ENCODE data around the gene GDPD5. TPM values are rescaled to one million over a fixed set of nuclear protein-coding genes. Genes with fewer than 3 reads are reported as not detected.

GDPD5 gene
- total and polyA plus RNA-seq, 2 donors (not counting 1 experiment from before 2014, with no cell fraction given), result 59.1 to 102 TPM

DNA sequence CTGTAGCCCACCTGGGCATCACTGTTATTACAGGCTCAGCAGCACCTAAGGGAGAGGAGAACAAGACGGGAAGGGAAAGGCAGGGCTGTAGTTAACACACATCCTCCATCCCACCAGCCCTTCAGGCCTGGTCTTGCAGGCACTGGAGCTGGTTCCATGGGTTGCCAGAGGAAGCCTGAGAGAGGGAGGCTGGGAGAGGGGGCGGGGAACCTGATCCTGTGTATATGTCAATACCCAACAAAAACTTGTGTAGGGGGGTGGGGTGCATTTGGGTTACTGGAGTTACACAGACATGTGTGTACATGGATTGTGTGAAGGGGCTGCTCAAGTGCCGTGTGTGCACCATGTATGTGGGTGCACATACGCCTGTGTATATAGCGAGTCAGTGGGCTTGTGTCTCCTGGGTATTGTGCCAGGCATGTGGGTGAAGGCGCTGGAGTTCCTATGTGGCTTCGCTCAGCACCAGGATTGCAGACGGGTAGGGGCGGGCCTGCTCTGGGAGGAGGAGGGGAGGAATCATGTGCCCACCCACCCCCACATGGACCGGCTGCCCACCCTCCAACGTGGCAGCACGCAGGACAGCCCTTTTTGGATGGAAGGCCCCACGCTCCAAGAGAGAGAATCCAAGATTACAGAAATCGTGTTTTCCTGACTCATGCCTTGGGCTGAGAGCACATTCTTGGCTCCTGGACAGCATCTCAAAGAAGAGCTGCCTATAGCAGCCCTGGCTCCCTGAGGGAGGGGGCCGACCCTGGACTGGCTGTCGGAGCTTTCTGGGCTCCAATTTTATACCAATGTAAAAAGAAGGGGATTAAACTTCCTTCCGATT is 32.1 kb upstream of the GDPD5 start:
- ChIA-PET POLR2A (interaction anchor here (0.7 kb wide), 1 partner anchor 1046 kb away, joined by 5 read pairs; no protein-coding TSS in a partner anchor), CTCF (interaction anchor here (0.9 to 1.1 kb wide), 2 partner anchors 23 to 25 kb away, joined by 3 read pairs; no protein-coding TSS in a partner anchor)
- 95% methylated on average over 9 of the region's 17 CpGs for WGBS (ENCODE audit: insufficient coverage)
- Mint-ChIP-seq H3K9me3 (ENCODE audit: insufficient read depth) (no peaks in the 10 kb centered on the region), H3K4me3 (no peak overlapping the region), H3K27ac (no peak overlapping the region), H3K27me3 (peaks cover 14% of the 10 kb centered on the region), H3K4me1 (peaks cover 16% of the 10 kb centered on the region)
- Histone ChIP-seq H3K9ac (ENCODE audit: low read length) (no peak overlapping the region), H3K4me3 (ENCODE audit: control extremely low read depth in 1 of 5, extremely low read depth in 1 of 5, insufficient read depth in 1 of 5, low read depth in 2 of 5, low read length in 4 of 5) (no peak overlapping the region), H2AFZ (ENCODE audit: insufficient read depth, low read depth, low read length, poor library complexity, severe bottlenecking) (no peak overlapping the region), H3K9me3 (ENCODE audit: control extremely low read depth in 1 of 3, control insufficient read depth in 2 of 3, insufficient read depth in 1 of 3, low read length in 2 of 3) (no peaks in the 10 kb centered on the region), H3K4me2 (replicated peaks; ENCODE audit: low read depth, low read length, poor library complexity, severe bottlenecking) (no peak overlapping the region), H4K20me1 (ENCODE audit: control insufficient read depth, insufficient read depth, low read length, poor library complexity, severe bottlenecking) (no peaks in the 10 kb centered on the region), H3K36me3 (replicated peaks in 1 of 2; ENCODE audit: control extremely low read depth in 1 of 2, control insufficient read depth in 1 of 2, extremely low read depth in 1 of 2, insufficient read depth in 2 of 2, low read length in 1 of 2) (no peaks in the 10 kb centered on the region), H3K79me2 (ENCODE audit: control insufficient read depth, insufficient read depth, low read length) (no peaks in the 10 kb centered on the region), H3K4me1 (ENCODE audit: control insufficient read depth in 2 of 2, insufficient read depth in 2 of 2, low read length in 2 of 2) (peaks cover 13 to 14% of the 10 kb centered on the region in 2 donors), H3K27me3 (replicated peaks in 1 of 4; ENCODE audit: control extremely low read depth in 1 of 4, control insufficient read depth in 3 of 4, insufficient read depth in 4 of 4, low read length in 3 of 4) (peaks cover 0 to 13% (median 6%) of the 10 kb centered on the region in 4 experiments), H3K27ac (ENCODE audit: low read length in 2 of 2) (no peak overlapping the region)
- intact Hi-C loops (cut with micrococcal nuclease), result no loop called here
- DNase-seq (no peak), ATAC-seq (ENCODE audit: low read depth) (no peak)
- no peak for TF ChIP-seq EZH2 (IDR thresholded peaks at IDR 0.05; ENCODE audit: borderline replicate concordance, insufficient read depth, low read depth, low read length, poor library complexity, severe bottlenecking)
- TF ChIP-seq, protein P1, sequence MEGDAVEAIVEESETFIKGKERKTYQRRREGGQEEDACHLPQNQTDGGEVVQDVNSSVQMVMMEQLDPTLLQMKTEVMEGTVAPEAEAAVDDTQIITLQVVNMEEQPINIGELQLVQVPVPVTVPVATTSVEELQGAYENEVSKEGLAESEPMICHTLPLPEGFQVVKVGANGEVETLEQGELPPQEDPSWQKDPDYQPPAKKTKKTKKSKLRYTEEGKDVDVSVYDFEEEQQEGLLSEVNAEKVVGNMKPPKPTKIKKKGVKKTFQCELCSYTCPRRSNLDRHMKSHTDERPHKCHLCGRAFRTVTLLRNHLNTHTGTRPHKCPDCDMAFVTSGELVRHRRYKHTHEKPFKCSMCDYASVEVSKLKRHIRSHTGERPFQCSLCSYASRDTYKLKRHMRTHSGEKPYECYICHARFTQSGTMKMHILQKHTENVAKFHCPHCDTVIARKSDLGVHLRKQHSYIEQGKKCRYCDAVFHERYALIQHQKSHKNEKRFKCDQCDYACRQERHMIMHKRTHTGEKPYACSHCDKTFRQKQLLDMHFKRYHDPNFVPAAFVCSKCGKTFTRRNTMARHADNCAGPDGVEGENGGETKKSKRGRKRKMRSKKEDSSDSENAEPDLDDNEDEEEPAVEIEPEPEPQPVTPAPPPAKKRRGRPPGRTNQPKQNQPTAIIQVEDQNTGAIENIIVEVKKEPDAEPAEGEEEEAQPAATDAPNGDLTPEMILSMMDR (IDR thresholded peaks at IDR 0.05), result no peak

DNA sequence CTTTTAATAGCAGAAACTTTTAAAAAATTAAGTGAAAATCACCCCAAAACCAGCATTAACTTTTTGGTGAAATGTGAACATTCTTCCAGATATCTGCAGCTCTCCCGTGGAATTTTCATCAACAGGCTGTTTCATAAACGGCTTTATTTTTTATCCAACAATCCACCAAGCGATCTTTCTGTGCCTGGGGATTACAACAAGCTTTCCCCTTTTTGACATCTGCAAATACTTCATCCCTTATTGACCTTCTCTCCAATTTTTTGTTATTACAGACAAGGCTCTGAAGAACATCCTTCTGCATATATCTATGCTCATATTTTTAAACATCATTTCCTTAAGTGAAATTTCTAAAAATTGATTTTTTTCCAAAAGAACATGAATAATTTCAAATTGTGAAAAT is 30.5 kb upstream of the GDPD5 start:
- Mint-ChIP-seq H3K4me1 (peaks cover 3% of the 10 kb centered on the region), H3K9me3 (ENCODE audit: insufficient read depth) (no peaks in the 10 kb centered on the region), H3K27ac (no peak overlapping the region), H3K27me3 (peaks cover 14% of the 10 kb centered on the region), H3K4me3 (no peak overlapping the region)
- WGBS (ENCODE audit: insufficient coverage), result 83% methylated on average over 2 of the region's 3 CpGs
- Histone ChIP-seq H3K27me3 (replicated peaks in 1 of 4; ENCODE audit: control extremely low read depth in 1 of 4, control insufficient read depth in 3 of 4, insufficient read depth in 4 of 4, low read length in 3 of 4) (peaks cover 0 to 7% (median 3%) of the 10 kb centered on the region in 4 experiments), H3K36me3 (replicated peaks in 1 of 2; ENCODE audit: control extremely low read depth in 1 of 2, control insufficient read depth in 1 of 2, extremely low read depth in 1 of 2, insufficient read depth in 2 of 2, low read length in 1 of 2) (no peaks in the 10 kb centered on the region), H3K9me3 (ENCODE audit: control extremely low read depth in 1 of 3, control insufficient read depth in 2 of 3, insufficient read depth in 1 of 3, low read length in 2 of 3) (no peaks in the 10 kb centered on the region), H3K9ac (ENCODE audit: low read length) (no peak overlapping the region), H3K4me3 (ENCODE audit: control extremely low read depth in 1 of 5, extremely low read depth in 1 of 5, insufficient read depth in 1 of 5, low read depth in 2 of 5, low read length in 4 of 5) (no peak overlapping the region), H4K20me1 (ENCODE audit: control insufficient read depth, insufficient read depth, low read length, poor library complexity, severe bottlenecking) (no peaks in the 10 kb centered on the region), H3K79me2 (ENCODE audit: control insufficient read depth, insufficient read depth, low read length) (no peaks in the 10 kb centered on the region), H3K4me1 (ENCODE audit: control insufficient read depth in 2 of 2, insufficient read depth in 2 of 2, low read length in 2 of 2) (peaks cover under 1 to 3% of the 10 kb centered on the region in 2 donors), H3K4me2 (replicated peaks; ENCODE audit: low read depth, low read length, poor library complexity, severe bottlenecking) (no peak overlapping the region), H2AFZ (ENCODE audit: insufficient read depth, low read depth, low read length, poor library complexity, severe bottlenecking) (no peak overlapping the region), H3K27ac (ENCODE audit: low read length in 2 of 2) (no peak overlapping the region)
- TF ChIP-seq, protein P1 (IDR thresholded peaks at IDR 0.05), result no peak
- no peak for TF ChIP-seq EZH2 (IDR thresholded peaks at IDR 0.05; ENCODE audit: borderline replicate concordance, insufficient read depth, low read depth, low read length, poor library complexity, severe bottlenecking)
- ChIA-PET POLR2A (no interaction called here), CTCF (interaction anchor here (2.7 kb wide), 1 partner anchor 150 kb away, joined by 7 read pairs; no protein-coding TSS in a partner anchor)
- DNase-seq (no peak), ATAC-seq (ENCODE audit: low read depth) (no peak)
- intact Hi-C loops (cut with micrococcal nuclease), result no loop called here
